ENCODE data around the gene ITPR3.

- TF ChIP-seq, protein P1, sequence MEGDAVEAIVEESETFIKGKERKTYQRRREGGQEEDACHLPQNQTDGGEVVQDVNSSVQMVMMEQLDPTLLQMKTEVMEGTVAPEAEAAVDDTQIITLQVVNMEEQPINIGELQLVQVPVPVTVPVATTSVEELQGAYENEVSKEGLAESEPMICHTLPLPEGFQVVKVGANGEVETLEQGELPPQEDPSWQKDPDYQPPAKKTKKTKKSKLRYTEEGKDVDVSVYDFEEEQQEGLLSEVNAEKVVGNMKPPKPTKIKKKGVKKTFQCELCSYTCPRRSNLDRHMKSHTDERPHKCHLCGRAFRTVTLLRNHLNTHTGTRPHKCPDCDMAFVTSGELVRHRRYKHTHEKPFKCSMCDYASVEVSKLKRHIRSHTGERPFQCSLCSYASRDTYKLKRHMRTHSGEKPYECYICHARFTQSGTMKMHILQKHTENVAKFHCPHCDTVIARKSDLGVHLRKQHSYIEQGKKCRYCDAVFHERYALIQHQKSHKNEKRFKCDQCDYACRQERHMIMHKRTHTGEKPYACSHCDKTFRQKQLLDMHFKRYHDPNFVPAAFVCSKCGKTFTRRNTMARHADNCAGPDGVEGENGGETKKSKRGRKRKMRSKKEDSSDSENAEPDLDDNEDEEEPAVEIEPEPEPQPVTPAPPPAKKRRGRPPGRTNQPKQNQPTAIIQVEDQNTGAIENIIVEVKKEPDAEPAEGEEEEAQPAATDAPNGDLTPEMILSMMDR (conservative IDR thresholded peaks at IDR 0.05; ENCODE audit: low read length), result no peak
- no peak for TF ChIP-seq EZH2phosphoT487 (IDR thresholded peaks at IDR 0.05; ENCODE audit: borderline replicate concordance, low read depth, low read length)
These were observed 20.4 kb upstream of the ITPR3 start for GRCh38 chr6:33600761-33601160.
